ENCODE data around the gene UPK2.

The UPK2 gene

DNA sequence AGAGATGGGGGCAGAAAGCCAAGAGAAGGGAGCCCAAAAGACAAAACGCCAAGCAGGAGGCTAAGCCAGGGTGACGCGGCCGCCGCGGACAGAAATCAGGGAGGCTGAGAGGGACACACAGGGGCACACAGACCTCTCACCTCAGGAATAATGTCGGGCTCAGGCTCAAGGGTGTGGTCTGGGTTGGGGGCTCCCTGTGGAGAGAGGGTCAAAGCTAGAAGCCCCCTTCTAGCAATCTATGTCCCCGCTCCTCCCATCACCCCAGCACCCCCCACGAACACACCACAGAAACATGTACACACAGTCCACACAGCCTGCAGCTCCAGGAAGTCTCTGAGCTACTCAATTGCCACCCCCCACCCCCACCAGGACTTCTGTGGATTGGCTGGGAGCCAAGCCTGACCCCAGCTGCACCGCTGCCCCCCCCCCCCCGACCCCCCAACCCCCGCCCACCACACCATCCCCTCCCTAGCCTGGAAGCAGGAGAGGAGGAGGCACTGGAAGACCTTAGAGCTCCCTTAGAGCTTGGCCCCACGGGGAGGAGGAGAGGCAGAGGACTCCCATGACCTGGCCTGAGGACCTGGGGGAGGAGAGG is 37.3 kb upstream of the UPK2 start:
- Histone ChIP-seq H3K9me3 (ENCODE audit: insufficient read depth, low read depth, low read length) (no peaks in the 10 kb centered on the region), H3K4me3 (ENCODE audit: low read length) (peak overlapping the region; percentile 40), H3K4me1 (ENCODE audit: insufficient read depth, low read length) (peaks cover 84% of the 10 kb centered on the region), H3K36me3 (ENCODE audit: insufficient read depth, low read length) (no peaks in the 10 kb centered on the region), H3K9ac (ENCODE audit: low read depth, low read length) (peak overlapping the region; percentile 59; the same call in 1 of the 2 replicates), H3K27ac (ENCODE audit: low read depth, low read length) (peak overlapping the region; percentile 94), H3K27me3 (ENCODE audit: insufficient read depth, low read length) (no peaks in the 10 kb centered on the region)
- WGBS: 10% methylated on average over 10 of the region's 13 CpGs

DNA sequence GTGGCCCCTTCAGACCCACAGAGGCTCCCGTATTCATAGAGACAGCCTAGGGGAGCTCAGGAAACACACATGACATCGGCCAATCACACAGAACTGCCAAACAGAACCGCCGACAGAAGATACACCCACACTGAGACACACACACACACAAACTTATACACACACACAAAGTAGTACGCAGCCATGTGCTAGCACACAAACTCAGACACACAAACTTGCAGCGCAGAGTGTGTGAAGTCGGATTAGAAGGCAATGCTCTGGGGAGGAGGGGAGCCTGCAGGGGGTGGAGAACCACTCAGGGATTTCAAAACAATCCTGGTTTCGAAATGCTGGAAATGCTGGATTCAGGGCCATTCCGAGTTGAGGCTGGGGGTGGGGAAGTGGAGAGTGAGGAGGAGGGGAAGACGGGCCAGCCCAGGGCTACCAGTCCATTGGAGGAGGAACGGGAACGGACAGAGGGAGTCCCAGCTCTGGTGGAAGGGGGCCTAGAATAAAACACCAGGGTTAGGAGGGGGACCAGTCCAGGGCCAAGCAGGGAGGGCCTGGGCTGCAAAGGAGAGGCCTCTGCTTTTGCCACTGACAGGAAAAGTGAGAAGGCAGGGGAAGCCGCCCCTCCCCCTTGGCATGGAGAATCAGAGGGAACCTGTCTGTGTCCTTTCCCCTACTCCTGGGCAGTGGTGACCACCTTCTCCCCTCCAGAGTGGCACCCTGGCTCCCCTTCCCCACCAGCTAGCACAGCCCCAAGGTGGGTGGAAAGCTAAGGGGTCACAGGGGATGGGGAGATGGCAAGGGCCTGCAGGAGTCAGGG is 34.8 kb upstream of the UPK2 start:
- H3K27me3 ChIP-seq (ENCODE audit: insufficient read depth, low read length): no peaks in the 10 kb centered on the region
- H3K4me1 ChIP-seq (ENCODE audit: insufficient read depth, low read length): peaks cover 76% of the 10 kb centered on the region
- H3K27ac ChIP-seq (ENCODE audit: low read depth, low read length): peak overlapping the region; percentile 94
- peak overlapping the region; percentile 43 for H3K9ac ChIP-seq (ENCODE audit: low read depth, low read length)
- H3K4me3 ChIP-seq (ENCODE audit: low read length): peak overlapping the region; percentile 38
- WGBS: 9% methylated on average over 13 of the region's 13 CpGs
- no peaks in the 10 kb centered on the region for H3K9me3 ChIP-seq (ENCODE audit: insufficient read depth, low read depth, low read length)
- no peaks in the 10 kb centered on the region for H3K36me3 ChIP-seq (ENCODE audit: insufficient read depth, low read length)

DNA sequence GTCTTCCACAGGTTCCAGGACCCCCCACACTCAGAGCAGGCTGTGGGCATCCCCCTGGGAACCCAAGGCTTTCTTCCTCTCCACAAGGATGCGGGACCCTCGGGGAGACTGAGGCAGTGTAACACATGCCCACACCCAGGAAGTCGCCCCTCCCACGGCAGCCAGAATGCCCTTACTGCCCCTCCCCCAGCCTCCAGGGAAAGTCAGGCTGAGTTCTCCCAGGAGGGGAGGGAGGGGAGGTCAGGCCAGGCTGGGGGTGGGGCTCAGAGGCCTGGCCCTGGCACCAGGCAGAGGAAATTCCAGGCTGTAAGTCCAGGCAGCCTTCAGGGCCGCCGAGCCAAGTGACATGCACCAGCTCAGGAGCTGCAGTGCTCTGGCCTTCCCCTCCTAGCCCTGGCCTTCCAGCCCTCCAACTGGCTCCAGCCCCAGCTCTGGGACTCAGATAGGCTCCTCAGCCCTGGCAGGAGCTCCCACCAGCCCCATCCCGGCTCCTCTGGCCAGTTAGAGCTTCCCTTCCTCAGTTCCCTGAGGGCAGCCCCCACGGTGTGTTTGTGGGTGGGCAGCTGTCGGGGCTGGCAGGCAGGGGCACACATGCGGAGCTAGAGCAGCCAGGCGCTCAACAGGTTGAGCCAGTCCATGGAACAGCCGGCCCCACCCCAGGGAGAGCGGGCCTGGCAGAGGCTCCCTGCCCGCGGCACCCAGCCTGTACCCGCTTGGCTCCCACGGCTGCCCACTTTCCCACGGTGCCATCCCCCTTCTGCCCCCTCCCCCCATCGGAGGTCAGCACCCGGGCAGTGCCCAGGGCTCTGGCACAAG is 34.0 kb upstream of the UPK2 start:
- H3K9ac ChIP-seq (ENCODE audit: low read depth, low read length): peak overlapping the region; percentile 45
- peak overlapping the region; percentile 38 for H3K4me3 ChIP-seq (ENCODE audit: low read length)
- no peaks in the 10 kb centered on the region for H3K27me3 ChIP-seq (ENCODE audit: insufficient read depth, low read length)
- 51% methylated on average over 18 of the region's 20 CpGs for WGBS
- peaks cover 68% of the 10 kb centered on the region for H3K4me1 ChIP-seq (ENCODE audit: insufficient read depth, low read length)
- H3K27ac ChIP-seq (ENCODE audit: low read depth, low read length): peak overlapping the region; percentile 94
- H3K36me3 ChIP-seq (ENCODE audit: insufficient read depth, low read length): no peaks in the 10 kb centered on the region
- H3K9me3 ChIP-seq (ENCODE audit: insufficient read depth, low read depth, low read length): no peaks in the 10 kb centered on the region

DNA sequence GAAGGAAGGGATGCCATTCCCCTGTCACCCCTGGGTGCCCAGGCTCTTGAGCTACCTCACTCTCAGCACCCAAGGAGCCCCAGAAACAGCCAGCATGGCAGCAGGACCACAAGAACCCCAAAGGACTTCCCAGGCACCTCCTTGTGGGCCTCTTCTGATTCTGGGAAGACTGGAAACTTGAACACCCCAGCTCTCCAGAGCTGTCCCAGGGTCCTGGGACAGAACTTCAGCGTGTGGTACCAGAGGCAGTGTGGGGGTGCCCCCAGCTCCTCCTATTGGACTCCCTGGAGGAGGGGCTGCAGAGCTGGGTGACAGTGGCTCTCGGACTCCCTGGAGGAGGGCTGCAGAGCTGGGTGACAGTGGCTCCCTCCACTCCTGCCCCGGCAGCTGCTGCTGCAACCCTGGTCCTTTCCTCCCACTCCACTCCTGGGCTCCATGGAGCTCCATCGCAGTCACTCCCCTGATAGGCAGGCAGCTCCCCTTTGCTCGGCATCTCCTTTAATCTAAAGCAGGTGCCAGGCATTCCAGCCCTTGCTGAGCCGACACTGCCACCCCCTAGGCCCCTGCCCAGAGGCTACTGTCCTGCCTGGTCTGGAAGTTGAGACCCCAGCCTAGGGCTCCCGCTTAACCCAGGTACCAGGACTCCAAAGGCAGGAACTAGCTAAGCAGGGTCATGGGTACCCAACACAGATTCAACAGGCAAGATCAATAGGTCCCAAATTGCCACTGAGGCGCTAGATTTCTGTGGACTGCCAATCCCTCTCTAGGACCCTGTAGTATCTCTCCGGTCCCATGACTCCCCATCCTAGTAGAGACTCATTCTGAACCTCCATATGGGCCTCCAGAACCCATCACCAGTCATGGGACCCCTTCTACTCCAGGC is 33.1 kb upstream of the UPK2 start:
- no peaks in the 10 kb centered on the region for H3K36me3 ChIP-seq (ENCODE audit: insufficient read depth, low read length)
- no peak overlapping the region for H3K9ac ChIP-seq (ENCODE audit: low read depth, low read length)
- H3K9me3 ChIP-seq (ENCODE audit: insufficient read depth, low read depth, low read length): no peaks in the 10 kb centered on the region
- H3K27ac ChIP-seq (ENCODE audit: low read depth, low read length): peak overlapping the region; percentile 94; the same call in 1 of the 2 replicates
- H3K4me3 ChIP-seq (ENCODE audit: low read length): peak overlapping the region; percentile 75
- 79% methylated on average over 9 of the region's 9 CpGs for WGBS
- peaks cover 66% of the 10 kb centered on the region for H3K4me1 ChIP-seq (ENCODE audit: insufficient read depth, low read length)
- H3K27me3 ChIP-seq (ENCODE audit: insufficient read depth, low read length): no peaks in the 10 kb centered on the region

DNA sequence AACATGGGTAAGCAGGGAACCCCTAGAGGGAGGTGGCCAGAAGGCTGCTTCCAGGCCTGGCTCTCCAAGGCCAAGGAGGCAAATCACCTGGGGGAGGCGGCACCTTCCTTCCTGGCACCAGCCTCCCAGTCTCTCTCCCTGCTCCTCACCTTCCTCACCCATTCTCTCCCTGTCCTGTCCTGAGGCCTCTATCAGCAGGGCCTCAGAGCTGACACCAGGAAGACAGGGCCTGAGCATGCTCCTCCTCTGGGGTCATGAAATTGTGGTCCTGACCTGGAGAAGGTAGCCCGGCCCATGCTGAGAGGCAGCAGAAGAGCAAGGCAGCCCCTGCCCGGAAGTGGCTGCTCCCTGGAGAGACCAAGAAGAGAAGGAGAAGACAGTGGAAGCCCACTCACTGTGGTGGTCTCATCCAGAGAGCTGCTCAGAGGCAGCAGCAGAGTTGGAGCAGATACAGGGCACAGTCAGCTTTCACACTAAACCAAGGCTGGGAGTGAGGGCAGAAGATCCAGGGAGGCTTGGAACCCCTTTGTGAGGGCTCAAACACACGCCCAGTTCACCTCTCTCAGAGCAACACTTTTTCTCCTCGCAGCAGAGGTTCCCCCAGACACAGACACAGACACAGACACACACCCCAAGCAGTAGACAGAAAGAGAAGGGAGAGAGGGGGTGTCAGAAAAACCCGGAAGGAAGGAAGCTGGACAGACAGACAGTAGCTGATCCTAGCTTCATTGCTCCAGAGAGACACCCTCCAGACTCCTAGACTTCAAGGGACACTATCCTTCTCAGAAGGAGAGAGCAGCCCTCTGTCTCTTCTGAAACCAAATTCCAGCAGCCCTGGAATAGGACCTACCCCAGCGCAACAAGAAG is 32.1 kb upstream of the UPK2 start:
- Histone ChIP-seq H3K9ac (ENCODE audit: low read depth, low read length) (no peak overlapping the region; the same call in 1 of the 2 replicates), H3K9me3 (ENCODE audit: insufficient read depth, low read depth, low read length) (no peaks in the 10 kb centered on the region), H3K27me3 (ENCODE audit: insufficient read depth, low read length) (no peaks in the 10 kb centered on the region), H3K4me3 (ENCODE audit: low read length) (peak overlapping the region; percentile 75), H3K4me1 (ENCODE audit: insufficient read depth, low read length) (peaks cover 60% of the 10 kb centered on the region), H3K27ac (ENCODE audit: low read depth, low read length) (no peak overlapping the region), H3K36me3 (ENCODE audit: insufficient read depth, low read length) (no peaks in the 10 kb centered on the region)
- WGBS: 43% methylated on average over 4 of the region's 7 CpGs

DNA sequence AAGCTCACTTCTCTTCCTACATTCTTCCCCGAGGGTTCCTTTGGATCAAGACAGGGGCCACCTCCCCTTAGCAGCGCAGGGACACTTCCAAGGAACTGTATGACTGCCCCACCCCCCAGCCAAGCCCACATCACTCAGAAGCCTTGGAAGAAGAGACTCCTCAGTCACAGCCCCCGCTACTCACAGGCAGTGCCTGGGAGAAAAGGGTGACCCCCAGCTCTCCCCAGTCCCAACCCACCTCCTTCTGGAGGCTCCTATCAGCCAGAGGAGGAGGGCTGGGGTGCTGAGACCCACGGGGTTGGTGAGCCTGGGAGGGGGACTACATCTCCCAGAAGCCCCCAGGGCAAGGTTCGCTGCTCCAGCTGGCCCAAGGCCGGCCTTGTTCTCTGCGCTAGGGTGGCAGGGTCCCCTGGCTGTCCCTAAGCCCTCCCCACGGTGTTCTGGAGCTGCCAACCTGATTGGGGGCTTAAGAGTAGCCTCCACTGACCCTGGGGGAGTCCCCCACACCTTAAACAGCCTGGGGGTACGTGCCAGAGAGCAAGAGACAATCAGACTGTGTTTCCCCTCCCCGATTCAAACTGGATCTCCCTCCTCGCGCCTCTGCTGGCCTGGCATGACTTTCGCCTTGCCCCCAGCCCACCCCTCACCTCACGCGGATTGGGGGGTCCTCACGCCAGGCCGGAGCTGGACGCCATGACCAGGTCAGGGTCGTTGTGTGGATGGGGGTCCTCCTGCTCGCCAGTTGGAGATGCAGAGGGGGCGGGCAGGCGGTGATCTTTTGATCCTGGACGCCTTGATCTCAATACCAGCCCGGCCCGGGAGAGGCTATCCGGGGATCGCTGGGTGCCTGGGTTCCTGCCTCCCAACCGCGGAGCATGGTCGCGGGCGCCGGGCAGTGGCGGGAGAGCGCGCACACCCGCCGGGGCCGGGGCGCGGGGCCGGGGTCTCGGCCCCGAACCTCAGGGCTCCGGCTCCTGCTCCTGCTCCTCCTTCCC is 31.2 kb upstream of the UPK2 start:
- no peaks in the 10 kb centered on the region for H3K27me3 ChIP-seq (ENCODE audit: insufficient read depth, low read length)
- no peaks in the 10 kb centered on the region for H3K36me3 ChIP-seq (ENCODE audit: insufficient read depth, low read length)
- H3K9me3 ChIP-seq (ENCODE audit: insufficient read depth, low read depth, low read length): no peaks in the 10 kb centered on the region
- no peak overlapping the region for H3K27ac ChIP-seq (ENCODE audit: low read depth, low read length)
- H3K4me3 ChIP-seq (ENCODE audit: low read length): peak overlapping the region; percentile 75
- 1% methylated on average over 45 of the region's 45 CpGs for WGBS
- H3K4me1 ChIP-seq (ENCODE audit: insufficient read depth, low read length): peaks cover 51% of the 10 kb centered on the region
- H3K9ac ChIP-seq (ENCODE audit: low read depth, low read length): peak overlapping the region; percentile 56

DNA sequence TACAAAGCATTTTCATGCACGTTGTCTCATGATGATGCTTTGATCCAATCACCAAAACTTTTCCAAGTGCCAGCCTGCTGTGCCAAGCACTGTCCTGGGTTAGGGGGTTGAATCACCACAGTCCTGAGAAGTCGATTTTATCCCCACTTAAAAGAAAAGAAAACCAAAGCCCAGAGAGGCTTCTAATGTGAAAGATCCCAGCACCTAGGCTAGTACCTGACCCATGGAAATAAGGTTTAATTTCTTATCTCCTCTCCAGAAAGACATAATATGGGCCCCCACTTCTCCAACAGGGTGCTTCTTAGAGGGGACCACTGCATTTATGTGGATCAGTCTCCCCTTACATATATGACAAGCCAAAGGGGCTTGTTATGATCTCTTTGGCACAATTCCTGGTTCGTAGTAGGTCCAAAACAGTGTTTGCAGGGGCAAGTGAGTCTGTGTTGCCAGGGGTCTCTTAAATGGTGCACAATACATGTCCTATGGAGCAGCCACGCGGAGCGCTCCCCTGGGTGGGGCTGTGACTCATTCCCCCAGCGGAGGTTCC is 28.5 kb upstream of the UPK2 start:
- peak overlapping the region; percentile 87 for H3K4me3 ChIP-seq (ENCODE audit: low read length)
- no peaks in the 10 kb centered on the region for H3K9me3 ChIP-seq (ENCODE audit: insufficient read depth, low read depth, low read length)
- H3K36me3 ChIP-seq (ENCODE audit: insufficient read depth, low read length): no peaks in the 10 kb centered on the region
- H3K27me3 ChIP-seq (ENCODE audit: insufficient read depth, low read length): peaks cover 7% of the 10 kb centered on the region
- WGBS: 20% methylated on average over 7 of the region's 7 CpGs
- no peak overlapping the region for H3K27ac ChIP-seq (ENCODE audit: low read depth, low read length)
- H3K9ac ChIP-seq (ENCODE audit: low read depth, low read length): no peak overlapping the region
- peaks cover 33% of the 10 kb centered on the region for H3K4me1 ChIP-seq (ENCODE audit: insufficient read depth, low read length)

DNA sequence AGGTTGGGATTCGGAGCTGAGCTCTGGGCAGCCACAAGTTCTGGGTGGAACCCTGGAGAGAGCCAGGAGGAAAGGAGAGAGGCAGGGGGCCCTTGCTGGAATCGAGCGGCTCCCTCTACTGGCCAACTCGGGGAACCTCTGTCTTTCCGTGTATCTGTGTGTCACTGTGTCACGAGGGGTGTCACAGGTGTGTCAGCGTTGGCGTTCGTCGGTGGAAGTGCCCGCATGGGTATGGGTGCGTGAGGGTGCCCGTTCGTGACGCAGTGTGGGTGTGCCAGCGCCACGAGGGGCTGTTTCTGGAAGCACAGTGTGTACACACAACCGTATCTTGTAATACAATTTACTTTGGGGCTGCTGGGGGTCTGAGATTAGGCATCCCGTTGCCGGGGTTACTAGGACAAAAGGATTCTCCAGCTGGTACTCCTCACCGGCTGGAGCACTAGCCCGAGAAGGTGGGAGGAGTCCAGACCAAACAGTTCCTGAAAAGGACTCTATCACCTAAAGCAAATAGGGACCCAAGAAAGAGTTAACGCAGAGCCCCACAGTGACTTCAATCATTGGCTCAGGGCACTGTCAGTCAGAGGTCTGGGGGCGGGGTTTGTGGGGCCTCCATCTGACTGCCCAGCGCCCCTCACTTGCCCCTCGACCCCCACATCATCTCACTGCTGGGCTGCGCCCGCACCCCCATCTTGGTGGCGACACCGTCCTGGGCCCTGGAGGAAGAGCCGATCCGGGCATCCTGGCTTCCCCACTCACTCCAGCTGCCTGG is 27.8 kb upstream of the UPK2 start:
- Histone ChIP-seq H3K36me3 (ENCODE audit: insufficient read depth, low read length) (no peaks in the 10 kb centered on the region), H3K4me3 (ENCODE audit: low read length) (peak overlapping the region; percentile 87), H3K4me1 (ENCODE audit: insufficient read depth, low read length) (peaks cover 27% of the 10 kb centered on the region), H3K27ac (ENCODE audit: low read depth, low read length) (peak overlapping the region; percentile 59; the same call in 1 of the 2 replicates), H3K27me3 (ENCODE audit: insufficient read depth, low read length) (peaks cover 7% of the 10 kb centered on the region), H3K9ac (ENCODE audit: low read depth, low read length) (peak overlapping the region; percentile 38; the same call in 1 of the 2 replicates), H3K9me3 (ENCODE audit: insufficient read depth, low read depth, low read length) (no peaks in the 10 kb centered on the region)
- under 1% methylated on average over 30 of the region's 32 CpGs for WGBS

Measured in HUES64 (cell line).